MCF 10A (cell line): ENCODE measurements around the gene CTCF. TPM values are rescaled to one million over a fixed set of nuclear protein-coding genes. Genes with fewer than 3 reads are reported as not detected.

ENCODE experiments used
- BruUV-seq: library from RNA; stranded (reverse); fragments of 400-500 nt; replicated peaks from 2 replicates; lab custom pipeline; 2021; lab: Mats Ljungman, UMichigan
- CTCF ChIA-PET: fragments of 300-600 bp; sonication (Branson Sonifier 250); formaldehyde crosslinking; extraction: SDS; loops from one replicate; lab custom pipeline; 2021; ENCODE audit warnings: antibody characterized with exemption, inconsistent platforms; lab: Yijun Ruan, JAX
- POLR2A ChIA-PET: fragments of 300-600, 350-650 bp; sonication (Branson Sonifier 250); formaldehyde crosslinking; extraction: SDS; loops from one replicate; lab custom pipeline; 2020; ENCODE audit warnings: antibody characterized with exemption, inconsistent platforms; lab: Yijun Ruan, JAX
- DNase-seq: peaks from one replicate; pipeline ENCODE4 v3.0.0-alpha.2; 2018; ENCODE audit not compliant: unreplicated experiment
- H3K27ac Mint-ChIP-seq: one replicate; pipeline ENCODE4 v1.8.0; 2022; ENCODE audit warnings: mild to moderate bottlenecking, low read depth, mixed read lengths; ENCODE audit not compliant: unreplicated experiment
- H3K27me3 Mint-ChIP-seq: one replicate; pipeline ENCODE4 v1.8.0; 2022; ENCODE audit warnings: mixed read lengths; ENCODE audit not compliant: insufficient read depth, unreplicated experiment
- H3K36me3 Mint-ChIP-seq: one replicate; pipeline ENCODE4 v1.8.0; 2022; ENCODE audit warnings: mild to moderate bottlenecking, moderate library complexity, mixed read lengths; ENCODE audit not compliant: insufficient read depth, unreplicated experiment
- H3K4me1 Mint-ChIP-seq: one replicate; pipeline ENCODE4 v1.8.0; 2022; ENCODE audit warnings: mixed read lengths; ENCODE audit not compliant: insufficient read depth, unreplicated experiment
- H3K4me3 Mint-ChIP-seq: one replicate; pipeline ENCODE4 v1.8.0; 2022; ENCODE audit warnings: mild to moderate bottlenecking, moderate library complexity, mixed read lengths; ENCODE audit not compliant: unreplicated experiment
- H3K9me3 Mint-ChIP-seq: one replicate; pipeline ENCODE4 v1.8.0; 2022; ENCODE audit warnings: mixed read lengths; ENCODE audit not compliant: unreplicated experiment
- CTCF ChIP-seq: fragments of 200-600 bp; IDR thresholded peaks from one replicate; pipeline ENCODE4 v1.8.0; 2022; ENCODE audit warnings: antibody characterized with exemption, mild to moderate bottlenecking; ENCODE audit not compliant: unreplicated experiment
- intact Hi-C: fragments of 100-400 bp; cut with micrococcal nuclease; formaldehyde crosslinking; loops from 2 replicates; pipeline ENCODE4 v1.14.1; 2022
- total RNA-seq: library from RNA; stranded (reverse); gene quantifications from 2 replicates; pipeline ENCODE4 v1.2.3, GENCODE V29; 2022

Gene CTCF
- total RNA-seq, 1 experiment from 2014 or later: 40.6 TPM

- Mint-ChIP-seq H3K4me1 (peaks cover 30% of the 10 kb centered on the region), H3K9me3 (no peaks in the 10 kb centered on the region), H3K27ac (peak overlapping the region; percentile 88), H3K36me3 (peaks cover 12% of the 10 kb centered on the region), H3K27me3 (no peaks in the 10 kb centered on the region), H3K4me3 (peak overlapping the region; percentile 82)
- ChIA-PET CTCF (interaction anchor here (0.6 to 7.7 kb wide), 8 partner anchors 8 to 1767 kb away, joined by 3 to 60 read pairs (median 4); partner anchors contain the start of gene CTCF), POLR2A (interaction anchor here (0.6 to 2.4 kb wide), 14 partner anchors 11 to 277 kb away, joined by 3 to 12 read pairs (median 3); partner anchors contain the start of genes ACD, ATP6V0D1, RANBP10 and TSNAXIP1)
- BruUV-seq: no TSS peak
- DNase-seq: peak; percentile 57
- intact Hi-C loops: loop anchor here (10.0 kb wide), 2 partner anchors 276 to 316 kb away; partner anchors contain the start of genes CENPT, NUTF2, RANBP10 and THAP11
- TF ChIP-seq CTCF: no peak
Measured at GRCh38 chr16:67528870-67529581, 33.3 kb upstream of the CTCF start.

- Mint-ChIP-seq H3K27me3 (no peaks in the 10 kb centered on the region), H3K4me1 (peaks cover 30% of the 10 kb centered on the region), H3K27ac (peak overlapping the region; percentile 88), H3K9me3 (no peaks in the 10 kb centered on the region), H3K4me3 (peak overlapping the region; percentile 82), H3K36me3 (peaks cover 12% of the 10 kb centered on the region)
- ChIA-PET CTCF (interaction anchor here (0.6 to 7.7 kb wide), 9 partner anchors 9 to 1767 kb away, joined by 3 to 60 read pairs (median 4); partner anchors contain the start of gene CTCF), POLR2A (interaction anchor here (0.6 to 2.4 kb wide), 14 partner anchors 8 to 259 kb away, joined by 3 to 12 read pairs (median 5); partner anchors contain the start of genes ACD and ATP6V0D1)
- TF ChIP-seq CTCF: no peak
- intact Hi-C loops: loop anchor here (10.0 kb wide), 2 partner anchors 275 to 315 kb away; partner anchors contain the start of genes CENPT, NUTF2, RANBP10 and THAP11
- DNase-seq: no peak
- TSS peak; percentile 62 for BruUV-seq
Measured at GRCh38 chr16:67529582-67530012, 32.7 kb upstream of the CTCF start.

- Mint-ChIP-seq H3K36me3 (peaks cover 13% of the 10 kb centered on the region), H3K4me1 (peaks cover 33% of the 10 kb centered on the region), H3K4me3 (peak overlapping the region; percentile 82), H3K27me3 (no peaks in the 10 kb centered on the region), H3K27ac (peak overlapping the region; percentile 88), H3K9me3 (no peaks in the 10 kb centered on the region)
- CTCF ChIA-PET: interaction anchor here (0.6 to 7.7 kb wide), 9 partner anchors 9 to 351 kb away, joined by 3 to 60 read pairs (median 3); partner anchors contain the start of gene CTCF
- POLR2A ChIA-PET: interaction anchor here (0.6 to 2.4 kb wide), 12 partner anchors 9 to 130 kb away, joined by 3 to 12 read pairs (median 5); partner anchors contain the start of gene ACD
- no peak for TF ChIP-seq CTCF
- no TSS peak for BruUV-seq
- DNase-seq: peak; percentile 34
- intact Hi-C loops: no loop called here
Measured at GRCh38 chr16:67530013-67530939, 32.0 kb upstream of the CTCF start.
